Motor neuron (in vitro differentiated cells): ENCODE data around the gene ANGPTL8. TPM values are rescaled to one million over a fixed set of nuclear protein-coding genes. Genes with fewer than 3 reads are reported as not detected.

Experiments used
- ATAC-seq, 8 experiments: fragments of 200-7000 bp; cut with Tn5 transposase; replicated peaks in 6 of 8; 2 replicates each; pipeline ENCODE4 v1.8.0; 2021; ENCODE audit warnings: mild to moderate bottlenecking in 8 of 8, moderate library complexity in 8 of 8
- H3K27ac ChIP-seq, 2 donors: fragments of 250-450 bp; sonication (Bioruptor Pico); 2 replicates each; pipeline ENCODE4 v1.9.0; 2021; ENCODE audit warnings: antibody characterized with exemption in 2 of 2, mild to moderate bottlenecking in 2 of 2, moderate library complexity in 1 of 2
- H3K4me1 ChIP-seq, 2 donors: fragments of 250-450 bp; sonication (Bioruptor Pico); replicated peaks in 1 of 2; 2 replicates each; pipeline ENCODE4 v1.6.1; 2021; ENCODE audit warnings: antibody characterized with exemption in 2 of 2, mild to moderate bottlenecking in 2 of 2, moderate library complexity in 1 of 2
- H3K4me3 ChIP-seq, 5 donors: fragments of 250-450 bp; sonication (Bioruptor Pico); 2 replicates each; pipeline ENCODE4 v1.9.0; 2021; ENCODE audit warnings: antibody characterized with exemption in 5 of 5, mild to moderate bottlenecking in 5 of 5, moderate library complexity in 4 of 5
- WGBS, 10 experiments: fragments of 450-650 bp; shearing (Covaris generic); methylation state at CpG; one replicate each; pipeline ENCODE4 v1.0.0; 2022; 5-methylcytosine and 5-hydroxymethylcytosine counted together
- in situ Hi-C, 9 experiments: fragments of 400-800 bp; cut with MboI; loops; one replicate each; pipeline ENCODE4 v1.15.0; 2021; ENCODE audit warnings: low sequenced_read_pairs in 9 of 9, low pct_unique_long_range_greater_than_20kb in 2 of 9; ENCODE audit not compliant: unreplicated experiment in 9 of 9
- total RNA-seq, 8 experiments: library from RNA; unstranded; fragments of 300-600 nt; gene quantifications; 2 replicates each; pipeline versions ENCODE4 v1.2.3 to v1.2.4, GENCODE V29; 2022

ANGPTL8 gene
- total RNA-seq, 8 experiments from 2014 or later = 0.49 to 0.85 TPM; not detected in 6

GRCh38 chr19:11274533-11275086, 35.2 kb downstream of the ANGPTL8 start:
- WGBS, 10 experiments = 50 to 100% (median 74%) methylated on average over 1 to 3 of the region's 4 CpGs; no CpG with 5 or more reads in 1 of the 10 experiments
- ATAC-seq = no peak
- in situ Hi-C loops = loop anchor here in 3 of 9 experiments (25.0 kb wide), 1 partner anchor 213 kb away; the partner anchor contains the start of gene ELAVL3 (in 3 of the 3)
- H3K4me3 ChIP-seq = no peak overlapping the region
- H3K27ac ChIP-seq = no peak overlapping the region
- peaks cover 0 to 4% of the 10 kb centered on the region in 2 donors for H3K4me1 ChIP-seq

- no peak overlapping the region for H3K4me3 ChIP-seq
- H3K4me1 ChIP-seq = peaks cover 0 to 4% of the 10 kb centered on the region in 2 donors
- in situ Hi-C loops = loop anchor here in 3 of 9 experiments (25.0 kb wide), 1 partner anchor 209 kb away; the partner anchor contains the start of gene ELAVL3 (in 3 of the 3)
- ATAC-seq = peak in 4 of 8 experiments; percentile 24 to 55 (median 28)
- 35 to 86% (median 64%) methylated on average over 2 to 6 of the region's 6 CpGs for WGBS, 10 experiments
- H3K27ac ChIP-seq = no peak overlapping the region
Observed at GRCh38 chr19:11278670-11279069, 39.3 kb downstream of the ANGPTL8 start.

GRCh38 chr19:11279505-11280236, 40.3 kb downstream of the ANGPTL8 start:
- 37 to 100% (median 92%) methylated on average over 1 to 4 of the region's 5 CpGs for WGBS, 10 experiments
- Histone ChIP-seq H3K4me3 (no peak overlapping the region), H3K4me1 (peaks cover 0 to 4% of the 10 kb centered on the region in 2 donors), H3K27ac (no peak overlapping the region)
- no peak for ATAC-seq
- in situ Hi-C loops = loop anchor here in 3 of 9 experiments (25.0 kb wide), 1 partner anchor 208 kb away; the partner anchor contains the start of gene ELAVL3 (in 3 of the 3)

GRCh38 chr19:11281356-11282049, 42.1 kb downstream of the ANGPTL8 start:
- no peak overlapping the region for H3K4me3 ChIP-seq
- no peak for ATAC-seq
- no peaks in the 10 kb centered on the region for H3K4me1 ChIP-seq
- WGBS, 10 experiments = 4 to 100% (median 75%) methylated on average over 1 to 8 of the region's 11 CpGs; no CpG with 5 or more reads in 2 of the 10 experiments
- in situ Hi-C loops = loop anchor here in 3 of 9 experiments (25.0 kb wide), 1 partner anchor 206 kb away; the partner anchor contains the start of gene ELAVL3 (in 3 of the 3)
- no peak overlapping the region for H3K27ac ChIP-seq

- ATAC-seq = no peak
- WGBS, 10 experiments = 0 to 100% (median 60%) methylated on average over 1 to 5 of the region's 6 CpGs; no CpG with 5 or more reads in 5 of the 10 experiments
- Histone ChIP-seq H3K4me3 (no peak overlapping the region), H3K4me1 (no peaks in the 10 kb centered on the region), H3K27ac (no peak overlapping the region)
- in situ Hi-C loops = loop anchor here in 3 of 9 experiments (25.0 kb wide), 1 partner anchor 203 kb away; the partner anchor contains the start of gene ELAVL3 (in 3 of the 3)
Observed at GRCh38 chr19:11284515-11284914, 45.1 kb downstream of the ANGPTL8 start.

- 24 to 98% (median 75%) methylated on average over 2 to 5 of the region's 6 CpGs; no CpG with 5 or more reads in 2 of the 10 experiments for WGBS, 10 experiments
- no peak overlapping the region for H3K4me3 ChIP-seq
- H3K27ac ChIP-seq = no peak overlapping the region
- in situ Hi-C loops = loop anchor here in 3 of 9 experiments (25.0 kb wide), 1 partner anchor 201 kb away; the partner anchor contains the start of gene ELAVL3 (in 3 of the 3)
- no peak for ATAC-seq
- no peaks in the 10 kb centered on the region for H3K4me1 ChIP-seq
Observed at GRCh38 chr19:11286312-11286974, 47.0 kb downstream of the ANGPTL8 start.

GRCh38 chr19:11288349-11288748, 48.9 kb downstream of the ANGPTL8 start:
- Histone ChIP-seq H3K4me1 (no peaks in the 10 kb centered on the region), H3K27ac (no peak overlapping the region), H3K4me3 (no peak overlapping the region)
- ATAC-seq = peak in 1 of 8 experiments; percentile 27
- in situ Hi-C loops = loop anchor here in 3 of 9 experiments (25.0 kb wide), 1 partner anchor 199 kb away; the partner anchor contains the start of gene ELAVL3 (in 3 of the 3)
- WGBS, 10 experiments = 50 to 96% (median 87%) methylated on average over 2 to 7 of the region's 7 CpGs; no CpG with 5 or more reads in 1 of the 10 experiments

GRCh38 chr19:11290256-11290655, 50.8 kb downstream of the ANGPTL8 start:
- in situ Hi-C loops = loop anchor here in 3 of 9 experiments (25.0 kb wide), 1 partner anchor 197 kb away; the partner anchor contains the start of gene ELAVL3 (in 3 of the 3)
- ATAC-seq = peak in 2 of 8 experiments; percentile 7 to 54
- Histone ChIP-seq H3K4me1 (peaks cover 0 to 2% of the 10 kb centered on the region in 2 donors), H3K27ac (no peak overlapping the region), H3K4me3 (no peak overlapping the region)
- 6 to 100% (median 90%) methylated on average over 1 to 4 of the region's 4 CpGs; no CpG with 5 or more reads in 1 of the 10 experiments for WGBS, 10 experiments

GRCh38 chr19:11291415-11291814, 52.0 kb downstream of the ANGPTL8 start:
- no peak overlapping the region for H3K4me3 ChIP-seq
- in situ Hi-C loops = loop anchor here in 3 of 9 experiments (25.0 kb wide), 1 partner anchor 196 kb away; the partner anchor contains the start of gene ELAVL3 (in 3 of the 3)
- 79 to 100% (median 93%) methylated on average over 1 to 7 of the region's 7 CpGs; no CpG with 5 or more reads in 3 of the 10 experiments for WGBS, 10 experiments
- peaks cover 0 to 2% of the 10 kb centered on the region in 2 donors for H3K4me1 ChIP-seq
- no peak overlapping the region for H3K27ac ChIP-seq
- no peak for ATAC-seq
